Gastroesophageal sphincter (tissue), 3 donors: ENCODE measurements around the gene APPL1.

Experiments
- EP300 ChIP-seq: sonication (generic); formaldehyde crosslinking; IDR thresholded peaks from one replicate; pipeline ENCODE4 v1.6.1; 2017; ENCODE audit warnings: antibody characterized with exemption, mild to moderate bottlenecking
- POLR2A ChIP-seq, 2 donors: fragments of 450-650 bp; IDR thresholded peaks; one replicate each; pipeline ENCODE4 v1.6.1; 2017; ENCODE audit warnings: antibody characterized with exemption in 2 of 2, mild to moderate bottlenecking in 2 of 2, moderate library complexity in 1 of 2
- POLR2AphosphoS5 ChIP-seq: sonication (generic); formaldehyde crosslinking; IDR thresholded peaks from one replicate; pipeline ENCODE4 v1.6.1; 2017; ENCODE audit warnings: antibody characterized with exemption
- TF ChIP-seq, protein P1 (sequence below), 4 experiments: fragments of 200-600 bp in 2 of 4; fragments of 450-650 bp in 2 of 4; sonication (generic) in 1 of 4; IDR thresholded peaks; one replicate each; pipeline ENCODE4 v1.5.1; 2017 to 2019; ENCODE audit warnings: antibody characterized with exemption in 4 of 4, mild to moderate bottlenecking in 2 of 4, moderate library complexity in 2 of 4

- TF ChIP-seq, protein P1, sequence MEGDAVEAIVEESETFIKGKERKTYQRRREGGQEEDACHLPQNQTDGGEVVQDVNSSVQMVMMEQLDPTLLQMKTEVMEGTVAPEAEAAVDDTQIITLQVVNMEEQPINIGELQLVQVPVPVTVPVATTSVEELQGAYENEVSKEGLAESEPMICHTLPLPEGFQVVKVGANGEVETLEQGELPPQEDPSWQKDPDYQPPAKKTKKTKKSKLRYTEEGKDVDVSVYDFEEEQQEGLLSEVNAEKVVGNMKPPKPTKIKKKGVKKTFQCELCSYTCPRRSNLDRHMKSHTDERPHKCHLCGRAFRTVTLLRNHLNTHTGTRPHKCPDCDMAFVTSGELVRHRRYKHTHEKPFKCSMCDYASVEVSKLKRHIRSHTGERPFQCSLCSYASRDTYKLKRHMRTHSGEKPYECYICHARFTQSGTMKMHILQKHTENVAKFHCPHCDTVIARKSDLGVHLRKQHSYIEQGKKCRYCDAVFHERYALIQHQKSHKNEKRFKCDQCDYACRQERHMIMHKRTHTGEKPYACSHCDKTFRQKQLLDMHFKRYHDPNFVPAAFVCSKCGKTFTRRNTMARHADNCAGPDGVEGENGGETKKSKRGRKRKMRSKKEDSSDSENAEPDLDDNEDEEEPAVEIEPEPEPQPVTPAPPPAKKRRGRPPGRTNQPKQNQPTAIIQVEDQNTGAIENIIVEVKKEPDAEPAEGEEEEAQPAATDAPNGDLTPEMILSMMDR (IDR thresholded peaks at IDR 0.05), result no peak
- no peak for TF ChIP-seq POLR2A (IDR thresholded peaks at IDR 0.05)
- TF ChIP-seq POLR2AphosphoS5, result no peak
- TF ChIP-seq EP300, result no peak
Measured at GRCh38 chr3:57314204-57314603, 86.7 kb downstream of the APPL1 start.
